Panc1 (cell line): ENCODE results near the gene MORN4.

ENCODE experiments used
- POLR2AphosphoS5 ChIP-seq: IDR thresholded peaks from 2 replicates; pipeline ENCODE4 v1.6.1; 2012; ENCODE audit warnings: mild to moderate bottlenecking, low read depth, low read length, moderate library complexity
- TF ChIP-seq, protein P1 (sequence below): fragments of 450-650 bp; IDR thresholded peaks from 2 replicates; pipeline ENCODE4 v1.5.1; 2017; ENCODE audit warnings: mild to moderate bottlenecking

DNA sequence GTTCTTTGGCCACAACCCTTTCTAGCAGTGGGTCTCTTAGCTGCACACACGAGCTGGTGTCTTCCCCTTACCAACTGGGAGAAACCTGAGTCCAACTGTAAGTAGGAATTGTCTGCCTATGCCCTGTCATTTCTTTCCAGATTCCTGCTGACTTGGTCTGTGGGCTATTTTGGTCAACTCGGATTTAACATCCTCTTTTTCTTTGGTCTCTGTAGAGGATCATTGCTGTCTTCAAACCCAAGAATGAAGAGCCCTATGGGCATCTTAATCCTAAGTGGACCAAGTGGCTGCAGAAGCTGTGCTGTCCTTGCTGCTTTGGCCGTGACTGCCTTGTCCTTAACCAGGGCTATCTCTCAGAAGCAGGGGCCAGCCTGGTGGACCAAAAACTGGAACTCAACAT, 17.4 kb upstream of the MORN4 start:
- TF ChIP-seq, protein P1, sequence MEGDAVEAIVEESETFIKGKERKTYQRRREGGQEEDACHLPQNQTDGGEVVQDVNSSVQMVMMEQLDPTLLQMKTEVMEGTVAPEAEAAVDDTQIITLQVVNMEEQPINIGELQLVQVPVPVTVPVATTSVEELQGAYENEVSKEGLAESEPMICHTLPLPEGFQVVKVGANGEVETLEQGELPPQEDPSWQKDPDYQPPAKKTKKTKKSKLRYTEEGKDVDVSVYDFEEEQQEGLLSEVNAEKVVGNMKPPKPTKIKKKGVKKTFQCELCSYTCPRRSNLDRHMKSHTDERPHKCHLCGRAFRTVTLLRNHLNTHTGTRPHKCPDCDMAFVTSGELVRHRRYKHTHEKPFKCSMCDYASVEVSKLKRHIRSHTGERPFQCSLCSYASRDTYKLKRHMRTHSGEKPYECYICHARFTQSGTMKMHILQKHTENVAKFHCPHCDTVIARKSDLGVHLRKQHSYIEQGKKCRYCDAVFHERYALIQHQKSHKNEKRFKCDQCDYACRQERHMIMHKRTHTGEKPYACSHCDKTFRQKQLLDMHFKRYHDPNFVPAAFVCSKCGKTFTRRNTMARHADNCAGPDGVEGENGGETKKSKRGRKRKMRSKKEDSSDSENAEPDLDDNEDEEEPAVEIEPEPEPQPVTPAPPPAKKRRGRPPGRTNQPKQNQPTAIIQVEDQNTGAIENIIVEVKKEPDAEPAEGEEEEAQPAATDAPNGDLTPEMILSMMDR, result no peak
- TF ChIP-seq POLR2AphosphoS5, result no peak
